DMS53 (cell line): ENCODE results near the gene SMC1A.
A peak's percentile ranks its signal among the peaks of the same experiment; 100 is the strongest.
"Not testable (repeated sequence)": the region's sequence is repeated elsewhere in the genome, so short reads cannot be mapped to it uniquely, and the experiment has no call there.

Source experiments
- DNase-seq: peaks from one replicate; lab custom pipeline; 2025; lab: John Stamatoyannopoulos, UW

Gene SMC1A

GRCh38 chrX:53422086-53422860 lies at the start of gene SMC1A:
TSS of gene SMC1A (minus strand) at chrX:53422654. CDS start at chrX:53422600, 54 bp downstream.
- peak; percentile 99 for DNase-seq

- DNase-seq: no peak
These were observed 48.9 kb upstream of the SMC1A start for GRCh38 chrX:53471346-53471745.

GRCh38 chrX:53468659-53469058 lies 46.2 kb upstream of the SMC1A start:
- not testable (repeated sequence) for DNase-seq

- DNase-seq: no peak
These were observed 35.6 kb upstream of the SMC1A start for GRCh38 chrX:53458082-53458481.

- DNase-seq: no peak
These were observed 33.8 kb upstream of the SMC1A start for GRCh38 chrX:53456254-53456653.

- DNase-seq: no peak
These were observed 30.4 kb upstream of the SMC1A start for GRCh38 chrX:53452812-53453211.

- DNase-seq: no peak
These were observed 27.2 kb upstream of the SMC1A start for GRCh38 chrX:53449632-53450031.

- no peak for DNase-seq
These were observed 25.0 kb upstream of the SMC1A start for GRCh38 chrX:53447441-53447840.

- DNase-seq: peak; percentile 78
These were observed 23.5 kb upstream of the SMC1A start for GRCh38 chrX:53445977-53446376.

GRCh38 chrX:53442322-53442631 lies 19.8 kb upstream of the SMC1A start:
- DNase-seq: peak; percentile 27

GRCh38 chrX:53441531-53442321 lies 19.3 kb upstream of the SMC1A start:
- DNase-seq: peak; percentile 94

- peak; percentile 82 for DNase-seq
These were observed 18.4 kb upstream of the SMC1A start for GRCh38 chrX:53440621-53441517.

GRCh38 chrX:53440101-53440500 lies 17.6 kb upstream of the SMC1A start:
- DNase-seq: peak; percentile 94

- no peak for DNase-seq
These were observed 16.4 kb upstream of the SMC1A start for GRCh38 chrX:53438832-53439230.

- peak; percentile 14 for DNase-seq
These were observed 15.8 kb upstream of the SMC1A start for GRCh38 chrX:53438174-53438831.

- DNase-seq: no peak
These were observed 14.8 kb upstream of the SMC1A start for GRCh38 chrX:53437206-53437605.

GRCh38 chrX:53435997-53436396 lies 13.5 kb upstream of the SMC1A start:
- DNase-seq: peak; percentile 90

GRCh38 chrX:53433651-53434639 lies 11.5 kb upstream of the SMC1A start, which contains the start of gene HSD17B10:
TSS of gene HSD17B10 (minus strand) at chrX:53434370. CDS start at chrX:53434345, 25 bp downstream.
- DNase-seq: peak; percentile 96

GRCh38 chrX:53430231-53430630 lies 7.8 kb upstream of the SMC1A start:
- no peak for DNase-seq

GRCh38 chrX:53429755-53430154 lies 7.3 kb upstream of the SMC1A start:
- no peak for DNase-seq
